ENCODE data around the gene PSG1.
"Not testable (repeated sequence)": the region's sequence is repeated elsewhere in the genome, so short reads cannot be mapped to it uniquely, and the experiment has no call there.

Gene PSG1

DNA sequence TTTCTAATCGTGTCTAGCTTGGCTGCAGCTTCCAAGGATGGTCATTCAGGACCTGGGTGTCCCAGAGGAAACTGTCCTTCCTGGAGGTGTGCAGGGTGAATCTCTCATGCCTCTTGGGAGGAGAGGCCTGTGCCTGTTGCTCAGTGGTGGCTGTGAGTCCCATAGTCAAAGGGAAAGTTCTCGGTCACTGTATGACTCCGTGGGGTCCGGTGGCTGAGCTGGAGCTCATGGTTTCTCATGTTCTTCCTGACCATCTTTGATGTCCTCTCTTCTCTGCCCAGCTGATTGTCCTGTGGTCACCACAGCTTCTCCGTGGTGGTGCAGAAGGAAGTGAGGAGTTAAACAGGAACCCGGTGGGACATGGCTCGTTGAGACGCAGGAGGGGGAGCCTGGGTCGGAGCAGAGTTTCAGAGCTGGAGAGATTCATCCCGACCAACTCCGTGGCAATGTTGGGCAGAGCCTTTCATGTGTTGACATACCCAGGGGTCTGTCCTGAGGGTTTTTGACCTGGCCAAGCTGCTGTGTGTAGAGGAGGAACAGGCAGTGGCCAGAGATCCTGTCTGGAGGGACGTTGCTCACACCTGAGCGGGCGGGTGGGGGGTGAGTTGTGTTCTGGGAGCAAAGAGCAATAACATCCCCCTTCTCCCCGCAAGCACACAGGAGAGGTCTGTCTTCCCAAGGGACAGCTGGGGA, 39.0 kb upstream of the PSG1 start:
- DNase-seq; H3K4me3 ChIP-seq (ENCODE audit: control insufficient read depth in 1 of 7, extremely low read depth in 1 of 7, insufficient read depth in 4 of 7, low read depth in 2 of 7, low read length in 6 of 7); H3K27ac ChIP-seq (ENCODE audit: insufficient read depth in 1 of 2, low read depth in 1 of 2, low read length in 2 of 2, poor library complexity in 1 of 2, severe bottlenecking in 2 of 2); H3K27me3 ChIP-seq (replicated peaks in 2 of 5; ENCODE audit: control insufficient read depth in 4 of 5, insufficient read depth in 5 of 5, low read length in 4 of 5); H3K9me3 ChIP-seq (ENCODE audit: control extremely low read depth in 1 of 5, control insufficient read depth in 4 of 5, insufficient read depth in 2 of 5, low read depth in 1 of 5, low read length in 4 of 5); H3K36me3 ChIP-seq (ENCODE audit: control insufficient read depth in 4 of 4, insufficient read depth in 4 of 4, low read length in 3 of 4); POLR2A ChIA-PET; CTCF ChIA-PET; H3K4me1 ChIP-seq (ENCODE audit: control extremely low read depth in 1 of 4, control insufficient read depth in 4 of 4, insufficient read depth in 4 of 4, low read length in 3 of 4): not testable (repeated sequence)
- WGBS (ENCODE audit: insufficient coverage) = 81% methylated on average over 11 of the region's 15 CpGs

DNA sequence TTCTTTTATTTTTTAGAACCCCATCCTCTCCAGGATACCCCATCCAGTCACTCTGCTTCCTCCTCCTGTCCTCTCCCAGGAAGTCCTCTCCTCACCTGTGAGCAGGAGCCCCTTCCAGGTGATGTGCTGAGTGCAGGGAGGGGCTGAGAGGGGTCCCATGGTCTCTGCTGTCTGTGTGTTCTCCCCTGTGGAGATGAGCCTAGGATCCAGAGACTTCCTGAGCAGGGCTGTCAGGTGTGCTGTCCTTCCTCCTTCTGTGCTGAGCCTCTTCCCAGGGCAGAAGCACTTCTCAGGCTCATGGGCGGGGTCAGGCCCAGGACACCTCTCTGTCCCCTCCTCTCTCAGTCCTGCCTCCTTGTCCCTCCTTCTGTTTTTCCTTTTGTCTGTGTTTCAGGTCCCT, 38.1 kb upstream of the PSG1 start, which contains the start of gene PSG6:
TSS of gene PSG6 (minus strand) at position 261 of the 400 bp plus-strand sequence. CDS start at position 159, 102 bp downstream.
- no CpG with 5 or more reads among the region's 1 CpG for WGBS (ENCODE audit: insufficient coverage)
- CTCF ChIA-PET; H3K4me1 ChIP-seq (ENCODE audit: control extremely low read depth in 1 of 4, control insufficient read depth in 4 of 4, insufficient read depth in 4 of 4, low read length in 3 of 4); DNase-seq; H3K27me3 ChIP-seq (replicated peaks in 2 of 5; ENCODE audit: control insufficient read depth in 4 of 5, insufficient read depth in 5 of 5, low read length in 4 of 5); H3K36me3 ChIP-seq (ENCODE audit: control insufficient read depth in 4 of 4, insufficient read depth in 4 of 4, low read length in 3 of 4); H3K9me3 ChIP-seq (ENCODE audit: control extremely low read depth in 1 of 5, control insufficient read depth in 4 of 5, insufficient read depth in 2 of 5, low read depth in 1 of 5, low read length in 4 of 5); H3K4me3 ChIP-seq (ENCODE audit: control insufficient read depth in 1 of 7, extremely low read depth in 1 of 7, insufficient read depth in 4 of 7, low read depth in 2 of 7, low read length in 6 of 7); POLR2A ChIA-PET; H3K27ac ChIP-seq (ENCODE audit: insufficient read depth in 1 of 2, low read depth in 1 of 2, low read length in 2 of 2, poor library complexity in 1 of 2, severe bottlenecking in 2 of 2): not testable (repeated sequence)

DNA sequence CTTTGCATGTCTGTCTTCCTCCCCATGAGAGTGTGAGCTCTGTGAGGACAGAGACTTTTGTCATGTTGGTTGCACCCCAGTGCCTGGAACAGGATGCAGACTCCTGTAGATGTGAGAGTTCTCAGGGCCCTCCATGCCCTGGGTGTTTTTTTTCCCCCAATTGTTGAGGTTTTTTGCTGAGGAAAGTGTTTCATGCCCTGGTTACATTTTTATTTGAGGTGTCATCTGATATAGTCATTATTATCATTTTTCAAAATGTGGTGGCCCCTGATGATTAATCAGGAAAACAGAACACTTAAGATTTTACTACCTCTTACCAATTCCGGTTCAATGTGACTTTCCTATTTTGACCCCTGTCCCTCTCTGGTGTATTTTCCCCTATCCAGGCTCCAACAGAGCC, 37.4 kb upstream of the PSG1 start:
- H3K9me3 ChIP-seq (ENCODE audit: control extremely low read depth in 1 of 5, control insufficient read depth in 4 of 5, insufficient read depth in 2 of 5, low read depth in 1 of 5, low read length in 4 of 5); H3K4me3 ChIP-seq (ENCODE audit: control insufficient read depth in 1 of 7, extremely low read depth in 1 of 7, insufficient read depth in 4 of 7, low read depth in 2 of 7, low read length in 6 of 7); CTCF ChIA-PET; H3K36me3 ChIP-seq (ENCODE audit: control insufficient read depth in 4 of 4, insufficient read depth in 4 of 4, low read length in 3 of 4); H3K27ac ChIP-seq (ENCODE audit: insufficient read depth in 1 of 2, low read depth in 1 of 2, low read length in 2 of 2, poor library complexity in 1 of 2, severe bottlenecking in 2 of 2); H3K27me3 ChIP-seq (replicated peaks in 2 of 5; ENCODE audit: control insufficient read depth in 4 of 5, insufficient read depth in 5 of 5, low read length in 4 of 5); H3K4me1 ChIP-seq (ENCODE audit: control extremely low read depth in 1 of 4, control insufficient read depth in 4 of 4, insufficient read depth in 4 of 4, low read length in 3 of 4); POLR2A ChIA-PET; DNase-seq: not testable (repeated sequence)
- 83% methylated on average over 1 of the region's 1 CpG for WGBS (ENCODE audit: insufficient coverage)

DNA sequence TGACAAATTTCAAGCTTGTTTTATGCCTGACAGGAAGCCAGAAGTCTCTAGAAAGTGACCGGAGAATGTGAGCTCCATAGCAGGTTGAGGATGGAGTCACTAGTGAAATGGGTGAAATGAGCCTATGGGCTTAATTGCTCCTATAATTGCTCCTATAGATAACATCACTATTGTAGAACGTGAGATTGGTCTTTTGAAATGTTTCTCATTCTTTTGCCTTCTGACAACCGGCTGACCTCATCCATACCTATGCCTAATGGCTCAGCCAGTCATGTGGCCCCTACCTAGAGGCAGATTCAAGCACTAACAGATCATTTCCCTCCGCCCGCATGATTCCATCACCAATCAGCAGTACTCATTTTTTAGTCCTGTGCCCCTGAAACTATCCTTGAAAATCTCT, 34.0 kb upstream of the PSG1 start:
- CTCF ChIA-PET; POLR2A ChIA-PET; H3K36me3 ChIP-seq (ENCODE audit: control insufficient read depth in 4 of 4, insufficient read depth in 4 of 4, low read length in 3 of 4); H3K27ac ChIP-seq (ENCODE audit: insufficient read depth in 1 of 2, low read depth in 1 of 2, low read length in 2 of 2, poor library complexity in 1 of 2, severe bottlenecking in 2 of 2); DNase-seq; H3K4me1 ChIP-seq (ENCODE audit: control extremely low read depth in 1 of 4, control insufficient read depth in 4 of 4, insufficient read depth in 4 of 4, low read length in 3 of 4); H3K9me3 ChIP-seq (ENCODE audit: control extremely low read depth in 1 of 5, control insufficient read depth in 4 of 5, insufficient read depth in 2 of 5, low read depth in 1 of 5, low read length in 4 of 5); H3K4me3 ChIP-seq (ENCODE audit: control insufficient read depth in 1 of 7, extremely low read depth in 1 of 7, insufficient read depth in 4 of 7, low read depth in 2 of 7, low read length in 6 of 7); H3K27me3 ChIP-seq (replicated peaks in 2 of 5; ENCODE audit: control insufficient read depth in 4 of 5, insufficient read depth in 5 of 5, low read length in 4 of 5): not testable (repeated sequence)
- no CpG with 5 or more reads among the region's 5 CpGs for WGBS (ENCODE audit: insufficient coverage)

DNA sequence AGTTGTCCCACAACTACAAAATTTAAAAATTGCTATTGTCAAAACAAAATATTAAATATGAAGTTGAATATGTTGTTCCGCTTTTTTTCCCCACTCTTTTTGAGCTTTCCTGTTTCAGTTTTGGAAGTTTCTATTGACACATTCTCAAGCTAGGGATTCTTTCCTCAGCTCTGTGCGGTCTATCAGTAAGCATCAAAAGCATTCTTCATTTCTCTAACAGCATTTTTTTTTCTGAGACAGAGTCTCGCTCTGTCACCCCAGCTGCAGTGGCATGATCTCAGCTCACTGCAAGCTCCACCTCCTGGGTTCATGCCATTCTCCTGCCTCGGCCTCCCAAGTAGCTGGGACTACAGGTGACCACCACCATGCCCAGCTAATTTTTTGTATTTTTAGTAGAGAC, 33.4 kb upstream of the PSG1 start:
- H3K27me3 ChIP-seq (replicated peaks in 2 of 5; ENCODE audit: control insufficient read depth in 4 of 5, insufficient read depth in 5 of 5, low read length in 4 of 5); POLR2A ChIA-PET; H3K36me3 ChIP-seq (ENCODE audit: control insufficient read depth in 4 of 4, insufficient read depth in 4 of 4, low read length in 3 of 4); H3K27ac ChIP-seq (ENCODE audit: insufficient read depth in 1 of 2, low read depth in 1 of 2, low read length in 2 of 2, poor library complexity in 1 of 2, severe bottlenecking in 2 of 2); CTCF ChIA-PET; H3K4me3 ChIP-seq (ENCODE audit: control insufficient read depth in 1 of 7, extremely low read depth in 1 of 7, insufficient read depth in 4 of 7, low read depth in 2 of 7, low read length in 6 of 7); H3K9me3 ChIP-seq (ENCODE audit: control extremely low read depth in 1 of 5, control insufficient read depth in 4 of 5, insufficient read depth in 2 of 5, low read depth in 1 of 5, low read length in 4 of 5); DNase-seq; H3K4me1 ChIP-seq (ENCODE audit: control extremely low read depth in 1 of 4, control insufficient read depth in 4 of 4, insufficient read depth in 4 of 4, low read length in 3 of 4): not testable (repeated sequence)
- 96% methylated on average over 3 of the region's 4 CpGs for WGBS (ENCODE audit: insufficient coverage)

DNA sequence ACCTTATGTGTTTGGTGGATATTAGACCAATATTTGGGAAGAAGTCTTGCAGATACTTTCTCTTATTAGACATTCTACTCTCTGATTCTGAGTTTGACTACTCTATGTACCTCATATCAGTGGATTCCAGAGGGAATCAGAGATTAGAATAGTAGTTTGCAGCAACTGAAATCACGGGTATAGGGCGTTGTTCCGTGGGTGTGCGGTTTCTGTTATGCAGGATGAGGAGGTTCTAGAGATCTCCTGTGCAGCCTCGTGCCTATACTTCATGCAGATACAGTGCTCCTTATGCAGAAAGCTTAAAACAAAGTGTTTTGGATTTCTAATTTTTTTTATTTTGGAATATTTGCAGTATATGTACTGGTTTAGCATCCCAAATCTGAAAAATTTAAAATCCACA, 32.2 kb upstream of the PSG1 start:
- H3K9me3 ChIP-seq (ENCODE audit: control extremely low read depth in 1 of 5, control insufficient read depth in 4 of 5, insufficient read depth in 2 of 5, low read depth in 1 of 5, low read length in 4 of 5); H3K4me1 ChIP-seq (ENCODE audit: control extremely low read depth in 1 of 4, control insufficient read depth in 4 of 4, insufficient read depth in 4 of 4, low read length in 3 of 4); POLR2A ChIA-PET; CTCF ChIA-PET; H3K36me3 ChIP-seq (ENCODE audit: control insufficient read depth in 4 of 4, insufficient read depth in 4 of 4, low read length in 3 of 4); H3K27ac ChIP-seq (ENCODE audit: insufficient read depth in 1 of 2, low read depth in 1 of 2, low read length in 2 of 2, poor library complexity in 1 of 2, severe bottlenecking in 2 of 2); DNase-seq; H3K27me3 ChIP-seq (replicated peaks in 2 of 5; ENCODE audit: control insufficient read depth in 4 of 5, insufficient read depth in 5 of 5, low read length in 4 of 5); H3K4me3 ChIP-seq (ENCODE audit: control insufficient read depth in 1 of 7, extremely low read depth in 1 of 7, insufficient read depth in 4 of 7, low read depth in 2 of 7, low read length in 6 of 7): not testable (repeated sequence)
- 100% methylated on average over 1 of the region's 5 CpGs for WGBS (ENCODE audit: insufficient coverage)

DNA sequence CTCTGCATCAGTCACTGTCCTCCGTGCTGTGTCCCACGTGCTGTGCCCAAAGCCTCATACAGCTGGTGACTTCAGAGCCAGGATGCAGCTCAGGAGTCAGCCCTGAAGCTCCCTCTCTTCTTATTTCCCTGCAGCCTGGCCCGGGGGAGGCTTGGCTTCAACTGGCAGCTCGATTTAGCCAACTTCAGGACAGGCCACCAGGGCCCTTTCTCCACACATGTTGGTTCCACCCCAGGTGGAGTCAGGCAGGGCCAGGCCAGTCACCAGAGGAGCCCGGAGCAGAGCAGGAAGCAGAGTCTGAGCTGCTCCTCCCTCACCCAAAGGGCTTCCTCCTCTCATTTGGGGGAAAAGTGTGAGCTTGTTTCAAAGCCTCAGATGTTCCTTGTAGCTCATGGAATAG, 26.6 kb upstream of the PSG1 start:
- POLR2A ChIA-PET = interaction anchor here (0.6 kb wide), 1 partner anchor 490 kb away, joined by 3 read pairs; no protein-coding TSS in a partner anchor
- 61% methylated on average over 4 of the region's 5 CpGs for WGBS (ENCODE audit: insufficient coverage)
- H3K27ac ChIP-seq (ENCODE audit: insufficient read depth in 1 of 2, low read depth in 1 of 2, low read length in 2 of 2, poor library complexity in 1 of 2, severe bottlenecking in 2 of 2); H3K4me3 ChIP-seq (ENCODE audit: control insufficient read depth in 1 of 7, extremely low read depth in 1 of 7, insufficient read depth in 4 of 7, low read depth in 2 of 7, low read length in 6 of 7); H3K27me3 ChIP-seq (replicated peaks in 2 of 5; ENCODE audit: control insufficient read depth in 4 of 5, insufficient read depth in 5 of 5, low read length in 4 of 5); H3K36me3 ChIP-seq (ENCODE audit: control insufficient read depth in 4 of 4, insufficient read depth in 4 of 4, low read length in 3 of 4); CTCF ChIA-PET; DNase-seq; H3K9me3 ChIP-seq (ENCODE audit: control extremely low read depth in 1 of 5, control insufficient read depth in 4 of 5, insufficient read depth in 2 of 5, low read depth in 1 of 5, low read length in 4 of 5); H3K4me1 ChIP-seq (ENCODE audit: control extremely low read depth in 1 of 4, control insufficient read depth in 4 of 4, insufficient read depth in 4 of 4, low read length in 3 of 4): not testable (repeated sequence)

Data from common myeloid progenitor, CD34-positive (primary cell).